AG04450 (cell line): ENCODE data around the gene PCSK6. TPM values are rescaled to one million over a fixed set of nuclear protein-coding genes. Genes with fewer than 3 reads are reported as not detected.

Source experiments
- CTCF ChIA-PET: fragments of 300-600, 350-600 bp; formaldehyde crosslinking; extraction: SDS; loops from one replicate; lab custom pipeline; 2022; ENCODE audit warnings: antibody characterized with exemption, inconsistent platforms; lab: Charles Lee
- POLR2A ChIA-PET: fragments of 350-600 bp; formaldehyde crosslinking; extraction: SDS; loops from one replicate; lab custom pipeline; 2021; ENCODE audit warnings: antibody characterized with exemption, inconsistent platforms; lab: Yijun Ruan, JAX
- DNase-seq: peaks from one replicate; pipeline ENCODE4 v3.0.0-alpha.2; 2011; ENCODE audit warnings: low read depth, low spot score
- H3K27ac ChIP-seq: one replicate; pipeline ENCODE4 v1.5.1; 2012; ENCODE audit warnings: low read depth, low read length, control low read depth
- H3K27me3 ChIP-seq: one replicate; pipeline ENCODE4 v1.6.0; 2012; ENCODE audit warnings: low read length; ENCODE audit not compliant: control insufficient read depth, insufficient read depth
- H3K4me3 ChIP-seq: 2 replicates; pipeline ENCODE4 v1.5.1; 2011; ENCODE audit warnings: mild to moderate bottlenecking, low read depth, low read length, control low read depth
- H3K9me3 ChIP-seq: 2 replicates; pipeline ENCODE4 v1.5.1; 2012; ENCODE audit warnings: low read length; ENCODE audit not compliant: control insufficient read depth, insufficient read depth
- CTCF ChIP-seq: IDR thresholded peaks from 2 replicates; pipeline ENCODE4 v1.5.1; 2011; ENCODE audit warnings: low read depth, low read length, control low read depth, inconsistent platforms
- polyA plus RNA-seq: library from polyadenylated mRNA; depleted of rRNA; stranded (reverse); fragments of >200 nt; gene quantifications from 2 replicates; pipeline ENCODE4 v1.2.3, GENCODE V29; 2011

Gene PCSK6
- polyA plus RNA-seq, 1 experiment, result 0.06 TPM

GRCh38 chr15:101316529-101316928, 173.0 kb downstream of the PCSK6 start:
- CTCF ChIA-PET, result no interaction called here
- Histone ChIP-seq H3K4me3 (no peak overlapping the region), H3K27me3 (peaks cover 29% of the 10 kb centered on the region), H3K27ac (no peak overlapping the region), H3K9me3 (no peaks in the 10 kb centered on the region; the same call in 1 of the 2 replicates)
- POLR2A ChIA-PET, result no interaction called here
- no peak for TF ChIP-seq CTCF
- DNase-seq, result no peak

GRCh38 chr15:101315736-101316135, 173.8 kb downstream of the PCSK6 start:
- ChIA-PET CTCF (interaction anchor here (0.6 to 1.2 kb wide), 2 partner anchors 15 to 306 kb away, joined by 3 read pairs; no protein-coding TSS in a partner anchor), POLR2A (no interaction called here)
- H3K27me3 ChIP-seq, result peaks cover 21% of the 10 kb centered on the region
- no peak overlapping the region for H3K4me3 ChIP-seq
- DNase-seq, result no peak
- H3K9me3 ChIP-seq, result no peaks in the 10 kb centered on the region
- TF ChIP-seq CTCF, result no peak
- H3K27ac ChIP-seq, result no peak overlapping the region

DNA sequence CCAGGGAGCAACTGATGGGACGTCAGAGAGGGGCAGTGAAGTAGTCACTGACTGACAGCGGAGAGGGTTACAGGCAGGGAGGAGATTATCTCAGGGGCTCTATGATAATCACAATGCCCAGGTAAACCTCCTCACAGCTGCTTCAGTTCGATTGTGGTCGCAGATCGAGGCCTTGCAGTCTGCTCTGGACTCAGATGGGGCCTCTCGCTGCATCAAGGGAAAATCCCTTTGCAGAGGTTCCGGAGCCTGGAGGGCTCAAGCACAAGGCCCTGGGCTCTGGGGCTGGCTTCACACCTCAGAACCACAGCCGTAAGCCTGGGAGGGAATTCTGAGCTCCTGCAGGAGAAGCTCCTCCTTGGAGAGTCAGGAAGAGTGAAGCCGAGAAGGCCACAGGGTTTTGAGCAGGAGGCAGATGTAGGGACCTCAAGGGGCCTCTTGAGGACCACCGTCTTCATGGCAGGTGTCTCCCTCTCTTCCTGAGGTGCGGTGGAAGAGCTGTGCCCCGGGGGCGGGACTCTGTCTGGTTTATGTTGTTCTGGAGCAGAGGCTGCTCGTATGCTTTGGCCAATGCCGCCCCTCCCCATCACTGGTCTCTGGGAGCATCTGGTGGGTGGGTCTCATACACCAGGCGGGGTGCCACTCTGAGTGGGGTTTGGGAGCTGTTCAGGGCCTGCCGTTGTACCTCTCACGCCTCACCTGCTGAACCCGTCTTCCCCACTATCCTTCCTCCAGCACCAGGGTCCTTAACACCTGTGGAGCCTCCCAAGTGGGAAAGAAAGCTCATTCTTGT, 175.0 kb downstream of the PCSK6 start:
- Histone ChIP-seq H3K27me3 (peaks cover 14% of the 10 kb centered on the region), H3K4me3 (no peak overlapping the region), H3K9me3 (no peaks in the 10 kb centered on the region; the same call in 1 of the 2 replicates), H3K27ac (no peak overlapping the region)
- ChIA-PET POLR2A (no interaction called here), CTCF (interaction anchor here (1.2 kb wide), 1 partner anchor 14 kb away, joined by 3 read pairs; no protein-coding TSS in a partner anchor)
- no peak for TF ChIP-seq CTCF
- no peak for DNase-seq

DNA sequence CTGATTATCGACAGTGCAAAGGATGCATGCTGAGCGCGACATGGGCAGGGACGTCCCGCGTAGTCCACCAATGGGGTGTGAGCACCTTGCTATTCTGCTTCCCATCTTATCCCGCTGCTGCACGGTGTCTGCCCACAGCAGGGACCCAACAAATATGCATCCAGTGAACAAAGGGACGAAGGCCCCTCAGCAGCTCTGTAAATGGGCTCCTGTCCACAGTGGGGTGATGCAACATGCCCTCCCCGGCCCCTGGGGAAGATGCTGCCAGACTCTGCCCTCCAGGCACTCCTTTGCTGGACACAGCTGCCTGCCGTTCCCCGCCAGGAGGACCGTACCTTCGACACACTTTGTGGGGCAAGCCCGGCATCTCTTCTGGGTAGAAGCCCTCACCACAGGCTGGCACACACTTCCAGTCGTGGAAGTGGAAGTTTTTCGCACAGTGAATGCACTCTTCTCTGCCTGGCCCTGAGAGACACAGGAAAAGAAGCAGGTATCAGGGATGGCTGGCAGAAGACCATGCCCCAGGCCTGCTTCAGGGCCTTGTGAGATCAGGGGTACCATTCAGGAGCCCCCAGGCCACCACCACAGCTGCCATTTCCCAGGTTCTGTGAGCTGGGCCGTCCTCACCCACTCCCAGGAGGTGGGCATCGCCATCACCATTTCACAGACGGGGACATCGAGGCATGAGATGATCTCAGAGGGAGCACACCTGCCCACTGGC, 176.3 kb downstream of the PCSK6 start:
- ChIA-PET CTCF (interaction anchor here (1.5 kb wide), 1 partner anchor 10 kb away, joined by 4 read pairs; no protein-coding TSS in a partner anchor), POLR2A (no interaction called here)
- TF ChIP-seq CTCF, result no peak
- no peak for DNase-seq
- peaks cover 12% of the 10 kb centered on the region for H3K27me3 ChIP-seq
- no peak overlapping the region for H3K4me3 ChIP-seq
- H3K9me3 ChIP-seq, result no peaks in the 10 kb centered on the region; the same call in 1 of the 2 replicates
- no peak overlapping the region for H3K27ac ChIP-seq
